8988T (cell line): ENCODE results near the gene ZNF212.

Experiments
- DNase-seq: peaks from one replicate; pipeline ENCODE4 v3.0.0; 2011

Gene ZNF212

GRCh38 chr7:149289856-149290255 is 50.4 kb downstream of the ZNF212 start:
- no peak for DNase-seq

GRCh38 chr7:149291036-149291780 is 51.8 kb downstream of the ZNF212 start:
- no peak for DNase-seq

- DNase-seq = no peak
Measured at GRCh38 chr7:149291781-149292461, 52.5 kb downstream of the ZNF212 start.

- no peak for DNase-seq
Measured at GRCh38 chr7:149292462-149292823, 53.0 kb downstream of the ZNF212 start.

GRCh38 chr7:149293338-149293737 is 53.9 kb downstream of the ZNF212 start:
- DNase-seq = no peak

- DNase-seq = no peak
Measured at GRCh38 chr7:149293946-149294633, 54.6 kb downstream of the ZNF212 start.

GRCh38 chr7:149294634-149295480 is 55.4 kb downstream of the ZNF212 start:
- no peak for DNase-seq

- no peak for DNase-seq
Measured at GRCh38 chr7:149295481-149295850, 56.0 kb downstream of the ZNF212 start.

- DNase-seq = no peak
Measured at GRCh38 chr7:149296368-149296767, 56.9 kb downstream of the ZNF212 start.

- no peak for DNase-seq
Measured at GRCh38 chr7:149297034-149297755, 57.7 kb downstream of the ZNF212 start.

GRCh38 chr7:149300620-149301285 is 61.3 kb downstream of the ZNF212 start:
- DNase-seq = no peak

- no peak for DNase-seq
Measured at GRCh38 chr7:149302222-149302621, 62.8 kb downstream of the ZNF212 start.

GRCh38 chr7:149302865-149303264 is 63.4 kb downstream of the ZNF212 start:
- DNase-seq = no peak

GRCh38 chr7:149304006-149304405 is 64.6 kb downstream of the ZNF212 start:
- no peak for DNase-seq
